ENCODE results near the gene LINGO4.
"Not testable (repeated sequence)": the region's sequence is repeated elsewhere in the genome, so short reads cannot be mapped to it uniquely, and the experiment has no call there.

The LINGO4 gene

GRCh38 chr1:151809985-151810556, 4.9 kb upstream of the LINGO4 start:
- no peak for DNase-seq

GRCh38 chr1:151809290-151809984, 4.2 kb upstream of the LINGO4 start:
- no peak for DNase-seq

GRCh38 chr1:151807766-151808165, 2.5 kb upstream of the LINGO4 start:
- DNase-seq: no peak

- no peak for DNase-seq
These were observed 1.9 kb upstream of the LINGO4 start for GRCh38 chr1:151807131-151807530.

GRCh38 chr1:151806170-151806569, 951 bp upstream of the LINGO4 start:
- DNase-seq: no peak

- DNase-seq: no peak
These were observed 1.3 kb downstream of the LINGO4 start for GRCh38 chr1:151803915-151804314.

- no peak for DNase-seq
These were observed 2.1 kb downstream of the LINGO4 start for GRCh38 chr1:151803164-151803563.

GRCh38 chr1:151802372-151802771, 2.8 kb downstream of the LINGO4 start:
- no peak for DNase-seq

- DNase-seq: no peak
These were observed 3.4 kb downstream of the LINGO4 start for GRCh38 chr1:151801846-151802245.

- no peak for DNase-seq
These were observed 3.9 kb downstream of the LINGO4 start for GRCh38 chr1:151801310-151801820.

- DNase-seq: no peak
These were observed 4.4 kb downstream of the LINGO4 start for GRCh38 chr1:151800830-151801229.

GRCh38 chr1:151799179-151800022, 5.8 kb downstream of the LINGO4 start:
- DNase-seq: no peak

- no peak for DNase-seq
These were observed 6.6 kb downstream of the LINGO4 start for GRCh38 chr1:151798571-151798970.

GRCh38 chr1:151790940-151791651, 14.1 kb downstream of the LINGO4 start:
- peak; percentile 55 for DNase-seq

- DNase-seq: peak; percentile 87
These were observed 14.9 kb downstream of the LINGO4 start, which contains the start of gene TDRKH for GRCh38 chr1:151790071-151790939. Gene TDRKH (minus strand): TSS chr1:151790500. CDS start chr1:151783022, 7,478 bp downstream.

GRCh38 chr1:151787689-151788088, 17.5 kb downstream of the LINGO4 start:
- no peak for DNase-seq

GRCh38 chr1:151783796-151784195, 21.4 kb downstream of the LINGO4 start:
- DNase-seq: no peak

GRCh38 chr1:151782741-151783140, 22.5 kb downstream of the LINGO4 start:
- no peak for DNase-seq

GRCh38 chr1:151782026-151782425, 23.2 kb downstream of the LINGO4 start:
- not testable (repeated sequence) for DNase-seq

GRCh38 chr1:151780736-151781135, 24.5 kb downstream of the LINGO4 start:
- DNase-seq: not testable (repeated sequence)

- DNase-seq: no peak
These were observed 25.4 kb downstream of the LINGO4 start for GRCh38 chr1:151779852-151780251.

- DNase-seq: no peak
These were observed 27.9 kb downstream of the LINGO4 start for GRCh38 chr1:151777317-151777716.

Measured in 8988T (cell line).